Mucosa of stomach (tissue), 1 donor: ENCODE measurements around the gene CACNA2D3.

Source experiments
- H3K27me3 ChIP-seq: one replicate; pipeline ENCODE4 v1.7.0; 2013; ENCODE audit warnings: mild to moderate bottlenecking, low read length; ENCODE audit not compliant: control insufficient read depth, insufficient read depth
- H3K36me3 ChIP-seq: one replicate; pipeline ENCODE4 v1.7.0; 2013; ENCODE audit warnings: low read length; ENCODE audit not compliant: control insufficient read depth, insufficient read depth
- H3K4me1 ChIP-seq: one replicate; pipeline ENCODE4 v1.7.0; 2013; ENCODE audit warnings: mild to moderate bottlenecking, low read length; ENCODE audit not compliant: control insufficient read depth, insufficient read depth
- H3K4me3 ChIP-seq: one replicate; pipeline ENCODE4 v1.7.0; 2013; ENCODE audit warnings: low read length
- H3K9ac ChIP-seq: one replicate; pipeline ENCODE4 v1.7.0; 2013; ENCODE audit warnings: mild to moderate bottlenecking, low read length, moderate library complexity
- H3K9me3 ChIP-seq: one replicate; pipeline ENCODE4 v1.7.0; 2013; ENCODE audit warnings: mild to moderate bottlenecking, low read length, moderate library complexity; ENCODE audit not compliant: control insufficient read depth
- donor health status: Pancreatic carcinoma.

CACNA2D3 gene

GRCh38 chr3:54132685-54133084 lies 10.3 kb downstream of the CACNA2D3 start:
- Histone ChIP-seq H3K36me3 (no peaks in the 10 kb centered on the region), H3K9ac (no peak overlapping the region), H3K9me3 (no peaks in the 10 kb centered on the region), H3K4me1 (no peaks in the 10 kb centered on the region), H3K4me3 (no peak overlapping the region), H3K27me3 (peaks cover 3% of the 10 kb centered on the region)

- no peaks in the 10 kb centered on the region for H3K4me1 ChIP-seq
- peaks cover 3% of the 10 kb centered on the region for H3K27me3 ChIP-seq
- no peaks in the 10 kb centered on the region for H3K9me3 ChIP-seq
- H3K36me3 ChIP-seq: no peaks in the 10 kb centered on the region
- no peak overlapping the region for H3K4me3 ChIP-seq
- H3K9ac ChIP-seq: no peak overlapping the region
Observed at GRCh38 chr3:54133196-54133595, 10.8 kb downstream of the CACNA2D3 start.

- no peaks in the 10 kb centered on the region for H3K36me3 ChIP-seq
- H3K4me3 ChIP-seq: no peak overlapping the region
- peaks cover 3% of the 10 kb centered on the region for H3K27me3 ChIP-seq
- H3K4me1 ChIP-seq: no peaks in the 10 kb centered on the region
- no peak overlapping the region for H3K9ac ChIP-seq
- H3K9me3 ChIP-seq: no peaks in the 10 kb centered on the region
Observed at GRCh38 chr3:54134155-54134554, 11.8 kb downstream of the CACNA2D3 start.

GRCh38 chr3:54134713-54135112 lies 12.4 kb downstream of the CACNA2D3 start:
- Histone ChIP-seq H3K4me3 (no peak overlapping the region), H3K27me3 (peaks cover 3% of the 10 kb centered on the region), H3K9me3 (no peaks in the 10 kb centered on the region), H3K9ac (no peak overlapping the region), H3K36me3 (no peaks in the 10 kb centered on the region), H3K4me1 (no peaks in the 10 kb centered on the region)

GRCh38 chr3:54137311-54137710 lies 15.0 kb downstream of the CACNA2D3 start:
- H3K9ac ChIP-seq: no peak overlapping the region
- no peaks in the 10 kb centered on the region for H3K4me1 ChIP-seq
- no peaks in the 10 kb centered on the region for H3K36me3 ChIP-seq
- peaks cover 3% of the 10 kb centered on the region for H3K27me3 ChIP-seq
- H3K4me3 ChIP-seq: no peak overlapping the region
- no peaks in the 10 kb centered on the region for H3K9me3 ChIP-seq

GRCh38 chr3:54138937-54139547 lies 16.7 kb downstream of the CACNA2D3 start:
- no peak overlapping the region for H3K4me3 ChIP-seq
- H3K36me3 ChIP-seq: no peaks in the 10 kb centered on the region
- H3K27me3 ChIP-seq: peaks cover 3% of the 10 kb centered on the region
- no peaks in the 10 kb centered on the region for H3K4me1 ChIP-seq
- no peaks in the 10 kb centered on the region for H3K9me3 ChIP-seq
- H3K9ac ChIP-seq: no peak overlapping the region

- H3K4me3 ChIP-seq: no peak overlapping the region
- peaks cover 3% of the 10 kb centered on the region for H3K27me3 ChIP-seq
- H3K9ac ChIP-seq: no peak overlapping the region
- no peaks in the 10 kb centered on the region for H3K9me3 ChIP-seq
- H3K36me3 ChIP-seq: no peaks in the 10 kb centered on the region
- no peaks in the 10 kb centered on the region for H3K4me1 ChIP-seq
Observed at GRCh38 chr3:54139630-54140029, 17.3 kb downstream of the CACNA2D3 start.

GRCh38 chr3:54144284-54144683 lies 21.9 kb downstream of the CACNA2D3 start:
- Histone ChIP-seq H3K9me3 (no peaks in the 10 kb centered on the region), H3K27me3 (peaks cover 13% of the 10 kb centered on the region), H3K4me1 (no peaks in the 10 kb centered on the region), H3K9ac (no peak overlapping the region), H3K4me3 (no peak overlapping the region), H3K36me3 (no peaks in the 10 kb centered on the region)

GRCh38 chr3:54146506-54147239 lies 24.3 kb downstream of the CACNA2D3 start:
- no peak overlapping the region for H3K4me3 ChIP-seq
- H3K9ac ChIP-seq: no peak overlapping the region
- H3K36me3 ChIP-seq: no peaks in the 10 kb centered on the region
- H3K9me3 ChIP-seq: no peaks in the 10 kb centered on the region
- H3K27me3 ChIP-seq: peaks cover 13% of the 10 kb centered on the region
- no peaks in the 10 kb centered on the region for H3K4me1 ChIP-seq

GRCh38 chr3:54150864-54151467 lies 28.6 kb downstream of the CACNA2D3 start:
- Histone ChIP-seq H3K4me3 (no peak overlapping the region), H3K4me1 (no peaks in the 10 kb centered on the region), H3K9ac (no peak overlapping the region), H3K9me3 (no peaks in the 10 kb centered on the region), H3K27me3 (peaks cover 11% of the 10 kb centered on the region), H3K36me3 (no peaks in the 10 kb centered on the region)

GRCh38 chr3:54153477-54153876 lies 31.1 kb downstream of the CACNA2D3 start:
- H3K27me3 ChIP-seq: no peaks in the 10 kb centered on the region
- H3K36me3 ChIP-seq: no peaks in the 10 kb centered on the region
- H3K4me3 ChIP-seq: no peak overlapping the region
- H3K9ac ChIP-seq: no peak overlapping the region
- no peaks in the 10 kb centered on the region for H3K4me1 ChIP-seq
- no peaks in the 10 kb centered on the region for H3K9me3 ChIP-seq

- Histone ChIP-seq H3K9me3 (no peaks in the 10 kb centered on the region), H3K36me3 (no peaks in the 10 kb centered on the region), H3K9ac (no peak overlapping the region), H3K4me1 (no peaks in the 10 kb centered on the region), H3K4me3 (no peak overlapping the region), H3K27me3 (no peaks in the 10 kb centered on the region)
Observed at GRCh38 chr3:54157860-54158259, 35.5 kb downstream of the CACNA2D3 start.
